H1 (cell line): ENCODE measurements around the gene SHC3. TPM values are rescaled to one million over a fixed set of nuclear protein-coding genes. Genes with fewer than 3 reads are reported as not detected.

Source experiments
- CTCF ChIA-PET: fragments of 300-600 bp; sonication (Branson Sonifier 250); formaldehyde crosslinking; loops from one replicate; lab custom pipeline; 2021; ENCODE audit not compliant: partially characterized antibody; lab: Charles Lee
- POLR2A ChIA-PET: fragments of 300-600 bp; sonication (Branson Sonifier 250); formaldehyde crosslinking; loops from one replicate; lab custom pipeline; 2021; ENCODE audit warnings: inconsistent platforms; ENCODE audit not compliant: partially characterized antibody; lab: Charles Lee
- DNase-seq, 2 experiments: peaks; one replicate each; pipeline versions ENCODE4 v3.0.0 to v3.0.0-alpha.2; 2010 to 2022; ENCODE audit warnings: low spot score in 2 of 2, low read depth in 1 of 2, mixed read lengths in 1 of 2
- FAIRE-seq: peaks from 2 replicates; lab custom pipeline; 2011; peaks lifted over from hg19 to GRCh38; lab: Jason Lieb, UNC
- H2AFZ ChIP-seq: 2 replicates; pipeline ENCODE4 v1.8.1; 2012; ENCODE audit warnings: low read length, inconsistent platforms
- H2AK5ac ChIP-seq: 2 replicates; pipeline ENCODE4 v1.6.1; 2013; ENCODE audit warnings: low read depth, low read length
- H2BK120ac ChIP-seq: replicated peaks from 2 replicates; pipeline ENCODE3; 2013; ENCODE audit warnings: low read depth, low read length, inconsistent platforms
- H2BK12ac ChIP-seq: 2 replicates; pipeline ENCODE4 v1.6.1; 2013; ENCODE audit warnings: low read depth, low read length
- H2BK15ac ChIP-seq: 2 replicates; pipeline ENCODE4 v1.6.1; 2013; ENCODE audit warnings: low read length
- H2BK20ac ChIP-seq: 2 replicates; pipeline ENCODE4 v1.6.1; 2013; ENCODE audit warnings: low read length
- H2BK5ac ChIP-seq: 2 replicates; pipeline ENCODE4 v1.6.1; 2013; ENCODE audit warnings: low read depth, low read length
- H3K14ac ChIP-seq: 2 replicates; pipeline ENCODE4 v1.6.1; 2013; ENCODE audit warnings: inconsistent platforms; ENCODE audit not compliant: insufficient read length
- H3K18ac ChIP-seq: 2 replicates; pipeline ENCODE4 v1.6.1; 2013; ENCODE audit warnings: low read length; ENCODE audit errors: extremely low read depth
- H3K23ac ChIP-seq: 2 replicates; pipeline ENCODE4 v1.6.1; 2013; ENCODE audit warnings: inconsistent platforms; ENCODE audit not compliant: insufficient read length
- H3K23me2 ChIP-seq: 2 replicates; pipeline ENCODE4 v1.6.1; 2013; ENCODE audit warnings: low read depth, low read length
- H3K27ac ChIP-seq: 2 replicates; pipeline ENCODE4 v1.6.1; 2011; ENCODE audit warnings: low read depth, low read length, inconsistent platforms
- H3K27me3 ChIP-seq, 4 experiments: replicated peaks in 1 of 4; 1 replicate in 1 of 4; 2 replicates in 3 of 4; pipeline versions ENCODE4 v1.6.1 to v1.8.1; 2011 to 2013; ENCODE audit warnings: low read length in 3 of 4, mild to moderate bottlenecking in 3 of 4, inconsistent platforms in 2 of 4, mixed read lengths in 2 of 4, moderate library complexity in 1 of 4; ENCODE audit not compliant: control insufficient read depth in 3 of 4, insufficient read depth in 3 of 4; ENCODE audit errors: extremely low read depth in 1 of 4
- H3K36me3 ChIP-seq, 4 experiments: 2 replicates each; pipeline versions ENCODE4 v1.6.1 to v1.8.1; 2011 to 2013; ENCODE audit warnings: mild to moderate bottlenecking in 4 of 4, low read length in 3 of 4, moderate library complexity in 2 of 4, control low read depth in 1 of 4, inconsistent platforms in 1 of 4; ENCODE audit not compliant: insufficient read depth in 4 of 4, control insufficient read depth in 2 of 4
- H3K4ac ChIP-seq: replicated peaks from 2 replicates; pipeline ENCODE3; 2013; ENCODE audit warnings: low read length, low read depth, mixed read lengths, inconsistent platforms; ENCODE audit not compliant: insufficient read length
- H3K4me1 ChIP-seq, 4 experiments: replicated peaks in 1 of 4; 1 replicate in 1 of 4; 2 replicates in 3 of 4; pipeline versions ENCODE4 v1.6.1 to v1.8.1; 2011 to 2013; ENCODE audit warnings: low read length in 3 of 4, inconsistent platforms in 2 of 4, mixed read lengths in 1 of 4; ENCODE audit not compliant: insufficient read depth in 4 of 4, control insufficient read depth in 3 of 4
- H3K4me2 ChIP-seq, 2 experiments: 2 replicates each; pipeline versions ENCODE4 v1.6.1 to v1.8.1; 2011 to 2013; ENCODE audit warnings: low read depth in 2 of 2, low read length in 2 of 2, control low read depth in 1 of 2, inconsistent platforms in 1 of 2, mild to moderate bottlenecking in 1 of 2; ENCODE audit not compliant: insufficient read depth in 1 of 2
- H3K4me3 ChIP-seq, 4 experiments: fragments of 200-600, 300-600 bp in 1 of 4; sonication (generic), shearing (Covaris generic), sonication (Bioruptor Twin) in 1 of 4; 2 replicates each; pipeline versions ENCODE4 v1.5.1 to v1.8.1; 2011 to 2016; ENCODE audit warnings: low read length in 4 of 4, low read depth in 3 of 4, control low read depth in 2 of 4, inconsistent platforms in 2 of 4, mild to moderate bottlenecking in 2 of 4, mixed read lengths in 1 of 4, moderate library complexity in 1 of 4; ENCODE audit not compliant: insufficient read depth in 2 of 4; ENCODE audit errors: extremely low read depth in 1 of 4
- H3K56ac ChIP-seq: replicated peaks from 2 replicates; pipeline ENCODE3; 2013; ENCODE audit warnings: low read depth, mild to moderate bottlenecking, mixed read lengths, low read length, inconsistent platforms; ENCODE audit not compliant: insufficient read length
- H3K79me1 ChIP-seq: 2 replicates; pipeline ENCODE4 v1.6.1; 2013; ENCODE audit warnings: low read depth, low read length, control low read depth
- H3K79me2 ChIP-seq, 2 experiments: 2 replicates each; pipeline versions ENCODE4 v1.6.1 to v1.8.1; 2012 to 2013; ENCODE audit warnings: low read length in 2 of 2, mild to moderate bottlenecking in 2 of 2, inconsistent platforms in 1 of 2; ENCODE audit not compliant: insufficient read depth in 2 of 2, control insufficient read depth in 1 of 2
- H3K9ac ChIP-seq, 4 experiments: replicated peaks in 1 of 4; 1 replicate in 1 of 4; 2 replicates in 3 of 4; pipeline versions ENCODE4 v1.6.1 to v1.8.1; 2011 to 2013; ENCODE audit warnings: low read depth in 3 of 4, low read length in 3 of 4, control low read depth in 2 of 4, mild to moderate bottlenecking in 2 of 4, moderate library complexity in 2 of 4, inconsistent platforms in 1 of 4; ENCODE audit errors: extremely low read depth in 1 of 4
- H3K9me3 ChIP-seq, 2 experiments: 2 replicates each; pipeline versions ENCODE4 v1.6.1 to v1.8.1; 2012 to 2013; ENCODE audit warnings: mild to moderate bottlenecking in 2 of 2, moderate library complexity in 2 of 2, control low read depth in 1 of 2, inconsistent platforms in 1 of 2, low read depth in 1 of 2, low read length in 1 of 2, mixed read lengths in 1 of 2; ENCODE audit not compliant: insufficient read depth in 2 of 2
- H4K20me1 ChIP-seq, 2 experiments: replicated peaks in 1 of 2; 2 replicates each; pipeline versions ENCODE3 to v1.8.1; 2011 to 2013; ENCODE audit warnings: inconsistent platforms in 2 of 2, low read length in 2 of 2, mild to moderate bottlenecking in 1 of 2; ENCODE audit not compliant: insufficient read depth in 2 of 2, control insufficient read depth in 1 of 2
- H4K5ac ChIP-seq: 2 replicates; pipeline ENCODE4 v1.6.1; 2013; ENCODE audit warnings: low read length, low read depth, mixed read lengths, inconsistent platforms; ENCODE audit not compliant: insufficient read length
- H4K8ac ChIP-seq: 2 replicates; pipeline ENCODE4 v1.8.0; 2013; ENCODE audit warnings: mild to moderate bottlenecking, moderate library complexity, low read length, inconsistent platforms; ENCODE audit not compliant: insufficient read depth; ENCODE audit errors: extremely low read depth
- H4K91ac ChIP-seq: replicated peaks from 2 replicates; pipeline ENCODE3; 2013; ENCODE audit warnings: low read length, mixed read lengths, inconsistent platforms; ENCODE audit not compliant: insufficient read length
- EZH2 ChIP-seq: fragments of 200-600 bp; sonication (generic); IDR thresholded peaks from 2 replicates; pipeline ENCODE4 v1.7.1; 2012; ENCODE audit warnings: low read depth, mild to moderate bottlenecking, moderate library complexity, low read length, inconsistent platforms; ENCODE audit not compliant: severe bottlenecking
- WGBS, 2 experiments: shearing (Covaris generic) in 1 of 2; methylation state at CpG; one replicate each; pipeline versions ENCODE4 v1.1.6 to v1.1.7; 2013 to 2015; ENCODE audit warnings: low lambda C conversion rate in 2 of 2, mixed read lengths in 2 of 2, inconsistent platforms in 1 of 2, low coverage in 1 of 2, missing lambda C conversion rate in 1 of 2; ENCODE audit not compliant: insufficient replicate concordance in 2 of 2, insufficient coverage in 1 of 2, insufficient read length in 1 of 2; ENCODE audit errors: extremely low coverage in 1 of 2, missing lambda C conversion rate in 1 of 2; 5-methylcytosine and 5-hydroxymethylcytosine counted together
- polyA plus RNA-seq, 7 experiments: library from polyadenylated mRNA; depleted of rRNA in 3 of 7; stranded (reverse) in 5 of 7; unstranded in 2 of 7; fragments of >200 nt in 5 of 7; fragments of 200-250 nt in 2 of 7; gene quantifications; 1 replicate in 5 of 7; 2 replicates in 1 of 7; 4 replicates in 1 of 7; pipeline versions ENCODE4 v1.2.1 to v1.2.3, GENCODE V29; 2011 to 2013; ENCODE audit warnings: missing spikeins in 2 of 7, mixed read lengths in 2 of 7
- total RNA-seq: library from RNA; stranded (reverse); fragmentation: NEBNext Ultra II Directional; extraction: Animal tissue kit (Norgen Biotek cat#: 25700); gene quantifications from 2 replicates; pipeline ENCODE4 v1.2.1, GENCODE V29; 2021

The SHC3 gene
- total and polyA plus RNA-seq, 2 of the 8 experiments (the other 6 are each of a cell fraction or from before 2014, with no cell fraction given), result 1.4 to 7.1 TPM

DNA sequence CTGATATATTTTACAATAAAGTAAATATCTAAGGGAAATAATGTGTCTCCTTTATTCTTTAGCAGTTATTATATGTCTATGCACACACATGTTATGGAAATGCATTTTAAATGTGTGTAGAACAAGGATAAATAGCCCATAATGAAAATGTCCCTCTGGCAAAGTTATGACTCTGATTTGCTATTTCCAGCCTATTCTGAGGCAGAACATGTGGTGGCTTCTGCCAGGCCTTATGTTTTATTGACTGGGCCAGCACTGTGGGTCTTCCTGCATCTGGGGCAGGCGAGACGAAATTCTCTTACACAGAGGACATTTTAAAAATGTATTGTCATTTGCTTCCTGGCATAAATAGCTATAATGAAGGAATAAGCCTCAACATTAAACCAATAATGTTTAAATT lies 134.5 kb downstream of the SHC3 start:
- Histone ChIP-seq H2BK20ac (no peak overlapping the region), H4K5ac (no peak overlapping the region), H2BK5ac (no peak overlapping the region), H2BK15ac (no peak overlapping the region), H3K9ac (no peak overlapping the region), H2BK12ac (no peak overlapping the region), H3K9me3 (no peaks in the 10 kb centered on the region), H3K4ac (no peak overlapping the region), H3K79me1 (no peaks in the 10 kb centered on the region), H3K23ac (no peak overlapping the region), H3K4me2 (no peak overlapping the region), H3K4me3 (no peak overlapping the region), H3K18ac (no peak overlapping the region), H4K20me1 (peaks cover 0 to 8% of the 10 kb centered on the region in 2 experiments), H4K8ac (no peak overlapping the region), H3K56ac (no peak overlapping the region), H2BK120ac (no peak overlapping the region), H4K91ac (no peak overlapping the region), H3K23me2 (peaks cover 7% of the 10 kb centered on the region; the same call in 1 of the 2 replicates), H3K4me1 (no peaks in the 10 kb centered on the region), H2AFZ (no peak overlapping the region), H2AK5ac (no peak overlapping the region), H3K27ac (no peak overlapping the region), H3K27me3 (no peaks in the 10 kb centered on the region), H3K14ac (no peak overlapping the region), H3K79me2 (no peaks in the 10 kb centered on the region), H3K36me3 (no peaks in the 10 kb centered on the region; a peak in 1 of 8 replicates)
- CTCF ChIA-PET, result interaction anchor here (0.6 to 1.2 kb wide), 2 partner anchors 11 to 127 kb away, joined by 3 read pairs; no protein-coding TSS in a partner anchor
- TF ChIP-seq EZH2, result no peak
- 88% methylated on average over 2 of the region's 2 CpGs; no CpG with 5 or more reads in 1 of the 2 experiments for WGBS, 2 experiments
- FAIRE-seq (no peak), DNase-seq (no peak)
- POLR2A ChIA-PET, result no interaction called here
